Adrenal gland (tissue), 12 donors: ENCODE results near the gene ZDHHC20. TPM values are rescaled to one million over a fixed set of nuclear protein-coding genes. Genes with fewer than 3 reads are reported as not detected.

Experiments used
- DNase-seq, 7 donors: peaks; one replicate each; pipeline ENCODE4 v3.0.0-alpha.2; 2019 to 2020
- H3K27ac ChIP-seq, 5 donors: fragments of 200-600 bp; sonication (generic) in 4 of 5; 1 replicate in 3 of 5; 2 replicates in 2 of 5; pipeline versions ENCODE4 v1.5.1 to v1.8.0; 2016 to 2020; ENCODE audit warnings: mild to moderate bottlenecking in 1 of 5
- H3K27me3 ChIP-seq: fragments of 200-600 bp; 2 replicates; pipeline ENCODE4 v1.8.0; 2021
- H3K36me3 ChIP-seq, 2 donors: fragments of 200-600 bp; replicated peaks in 1 of 2; 1 replicate in 1 of 2; 2 replicates in 1 of 2; pipeline versions ENCODE4 v1.5.1 to v1.8.0; 2018 to 2022
- H3K4me1 ChIP-seq, 2 donors: fragments of 200-600 bp; replicated peaks in 1 of 2; 1 replicate in 1 of 2; 2 replicates in 1 of 2; pipeline versions ENCODE4 v1.5.1 to v1.8.0; 2018 to 2021
- H3K4me3 ChIP-seq, 4 donors: fragments of 200-600 bp; sonication (generic) in 3 of 4; one replicate each; pipeline ENCODE4 v1.5.1; 2016 to 2018
- H3K9me3 ChIP-seq, 3 donors: fragments of 200-600 bp; sonication (generic) in 1 of 3; replicated peaks in 1 of 3; 1 replicate in 2 of 3; 2 replicates in 1 of 3; pipeline versions ENCODE4 v1.5.1 to v1.8.0; 2016 to 2021
- CTCF ChIP-seq, 6 experiments: fragments of 450-650 bp in 4 of 6; fragments of 200-600 bp in 2 of 6; sonication (generic) in 1 of 6; IDR thresholded peaks; 1 replicate in 5 of 6; 2 replicates in 1 of 6; pipeline versions ENCODE4 v1.5.1 to v1.8.0; 2016 to 2021; ENCODE audit warnings: antibody characterized with exemption in 6 of 6, mild to moderate bottlenecking in 2 of 6, moderate library complexity in 1 of 6
- POLR2A ChIP-seq, 2 donors: fragments of 450-650 bp; IDR thresholded peaks; one replicate each; pipeline ENCODE4 v1.6.1; 2017; ENCODE audit warnings: antibody characterized with exemption in 2 of 2, mild to moderate bottlenecking in 2 of 2, moderate library complexity in 1 of 2
- WGBS, 4 donors: extraction: QIAGEN DNeasy Blood & Tissue Kit in 2 of 4; methylation state at CpG; one replicate each; pipeline versions ENCODE4 v1.1.5 to v1.1.7; 2013 to 2017; 5-methylcytosine and 5-hydroxymethylcytosine counted together
- intact Hi-C, 2 donors: fragments of 100-400 bp; cut with DNase I; formaldehyde crosslinking; loops; one replicate each; pipeline versions ENCODE4 v1.14.1 to v1.15.0; 2022 to 2023
- polyA plus RNA-seq, 3 donors: library from polyadenylated mRNA; stranded (reverse); fragments of 200-250 nt in 2 of 3; fragments of 350-450 nt in 1 of 3; fragmentation: Illumina TruSeq in 1 of 3; extraction: RNeasy Lipid Tissue Mini Kit (QIAGEN cat#74804) in 1 of 3; gene quantifications; one replicate each; pipeline ENCODE4 v1.2.3, GENCODE V29; 2013 to 2014
- total RNA-seq, 9 donors: library from RNA; depleted of rRNA in 4 of 9; stranded (reverse); fragments of >200 nt in 4 of 9; fragments of 120-200 nt in 1 of 9; fragmentation: NEBNext Ultra II Directional in 1 of 9; extraction: Animal tissue kit (Norgen Biotek cat#: 25700) in 1 of 9; gene quantifications; one replicate each; pipeline versions ENCODE4 v1.1.0 to v1.2.4, GENCODE V29; 2013 to 2023
- donor health status: healthy with polysubstance abuse.
- donor health status: Bipolar disorder and iron deficiency.
- donor health status: DM: yes; HTN: yes; CAD: no.
- donor health status: DM: no; HTN: no; CAD: no.
- donor health status: DM: no; HTN: no; CAD: no.
- donor health status: DM: yes; HTN: yes; CAD: no.

ZDHHC20 gene
- total and polyA plus RNA-seq, 12 donors, result 7.0 to 93.0 (median 41.2) TPM

DNA sequence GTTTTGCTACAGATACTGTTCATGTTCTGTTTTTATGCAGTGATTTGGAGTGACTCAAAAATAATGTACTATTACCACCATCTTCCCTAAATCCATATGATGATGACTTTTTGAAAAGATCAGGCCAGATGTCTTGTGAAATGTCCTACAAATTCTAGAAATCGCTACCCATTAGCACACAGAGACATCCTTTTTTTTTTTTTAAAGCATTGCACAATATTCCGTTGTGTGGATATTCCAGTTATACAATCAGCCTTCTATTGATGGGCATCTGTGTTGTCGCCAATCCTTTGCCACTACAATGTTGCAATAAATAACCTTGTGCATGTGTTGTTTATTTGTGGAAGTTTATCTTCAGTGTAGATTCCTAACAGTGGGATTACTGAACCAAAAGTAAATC is 24.5 kb downstream of the ZDHHC20 start:
- Histone ChIP-seq H3K27ac (no peak overlapping the region), H3K9me3 (peaks cover 0 to 13% (median 0%) of the 10 kb centered on the region in 3 donors), H3K4me1 (peaks cover 8 to 12% of the 10 kb centered on the region in 2 donors), H3K4me3 (no peak overlapping the region), H3K36me3 (no peaks in the 10 kb centered on the region), H3K27me3 (no peaks in the 10 kb centered on the region)
- DNase-seq, result no peak
- TF ChIP-seq CTCF (IDR thresholded peaks at IDR 0.05) (no peak), POLR2A (IDR thresholded peaks at IDR 0.05) (no peak)
- intact Hi-C loops, result no loop called here
- 56 to 81% (median 71%) methylated on average over 3 of the region's 3 CpGs for WGBS, 4 donors

- Histone ChIP-seq H3K9me3 (peaks cover 0 to 16% (median 0%) of the 10 kb centered on the region in 3 donors), H3K4me3 (no peak overlapping the region), H3K27ac (no peak overlapping the region), H3K27me3 (no peaks in the 10 kb centered on the region), H3K36me3 (no peaks in the 10 kb centered on the region), H3K4me1 (no peaks in the 10 kb centered on the region)
- DNase-seq, result no peak
- intact Hi-C loops, result no loop called here
- TF ChIP-seq CTCF (IDR thresholded peaks at IDR 0.05), result no peak
- no peak for TF ChIP-seq POLR2A (IDR thresholded peaks at IDR 0.05)
- 62 to 100% (median 81%) methylated on average over 2 of the region's 2 CpGs for WGBS, 4 donors
These were observed 29.9 kb downstream of the ZDHHC20 start for GRCh38 chr13:21429211-21429610.

DNA sequence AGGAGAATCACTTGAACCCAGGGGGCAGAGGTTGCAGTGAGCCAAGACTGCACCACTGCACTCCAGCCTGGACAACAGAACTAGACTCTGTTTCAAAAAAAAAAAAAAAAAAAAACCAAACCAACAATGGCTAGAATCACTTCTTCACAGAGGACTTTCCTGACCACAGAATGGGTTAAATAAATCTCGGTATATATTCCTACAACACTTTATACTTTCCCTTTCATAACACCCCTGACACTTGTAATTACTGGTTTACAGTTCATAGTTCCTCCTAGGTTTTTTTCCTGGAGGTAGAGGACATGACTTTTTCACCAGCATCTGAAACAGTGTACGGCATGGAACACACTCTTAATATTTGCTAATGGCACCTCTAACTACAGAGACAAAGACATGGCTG is 31.4 kb downstream of the ZDHHC20 start:
- TF ChIP-seq POLR2A (IDR thresholded peaks at IDR 0.05) (no peak), CTCF (IDR thresholded peaks at IDR 0.05) (no peak)
- H3K4me1 ChIP-seq, result no peaks in the 10 kb centered on the region
- no peak overlapping the region for H3K4me3 ChIP-seq
- no peaks in the 10 kb centered on the region for H3K27me3 ChIP-seq
- no peak overlapping the region for H3K27ac ChIP-seq
- intact Hi-C loops, result no loop called here
- DNase-seq, result no peak
- no peaks in the 10 kb centered on the region for H3K36me3 ChIP-seq
- peaks cover 0 to 16% (median 0%) of the 10 kb centered on the region in 3 donors for H3K9me3 ChIP-seq
- WGBS, 4 donors, result 80 to 87% (median 86%) methylated on average over 2 of the region's 2 CpGs

DNA sequence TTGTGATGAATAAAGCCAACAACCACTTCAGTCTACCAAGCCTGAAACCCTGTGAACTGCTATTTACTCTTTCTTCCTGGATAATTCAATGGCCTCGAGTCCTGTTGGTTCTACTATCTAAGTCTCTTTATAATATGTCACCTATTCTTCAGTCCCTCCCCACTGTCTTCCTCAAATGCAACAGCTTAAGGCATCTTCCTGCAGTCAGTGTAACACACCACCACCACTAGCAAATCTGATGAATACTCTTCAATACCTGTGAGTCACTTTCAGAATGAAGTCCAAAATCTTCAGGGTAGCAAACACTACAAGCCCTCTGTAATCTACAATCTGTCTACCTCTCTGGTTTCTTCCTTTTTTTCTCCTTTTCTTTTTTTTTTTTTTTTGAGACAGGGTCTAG is 32.9 kb downstream of the ZDHHC20 start:
- no peak overlapping the region for H3K4me3 ChIP-seq
- no peaks in the 10 kb centered on the region for H3K4me1 ChIP-seq
- TF ChIP-seq POLR2A (IDR thresholded peaks at IDR 0.05), result no peak
- TF ChIP-seq CTCF (IDR thresholded peaks at IDR 0.05), result no peak
- no peak for DNase-seq
- H3K36me3 ChIP-seq, result no peaks in the 10 kb centered on the region
- 59 to 97% (median 74%) methylated on average over 1 of the region's 1 CpG for WGBS, 4 donors
- H3K27me3 ChIP-seq, result no peaks in the 10 kb centered on the region
- H3K9me3 ChIP-seq, result peaks cover 0 to 16% (median 0%) of the 10 kb centered on the region in 3 donors
- intact Hi-C loops, result no loop called here
- H3K27ac ChIP-seq, result no peak overlapping the region
